ENCODE measurements around the gene SEPTIN5. TPM values are rescaled to one million over a fixed set of nuclear protein-coding genes. Genes with fewer than 3 reads are reported as not detected.

SEPTIN5 gene
- total RNA-seq, 4 donors from 2014 or later, result 21.9 to 51.1 (median 26.4) TPM

DNA sequence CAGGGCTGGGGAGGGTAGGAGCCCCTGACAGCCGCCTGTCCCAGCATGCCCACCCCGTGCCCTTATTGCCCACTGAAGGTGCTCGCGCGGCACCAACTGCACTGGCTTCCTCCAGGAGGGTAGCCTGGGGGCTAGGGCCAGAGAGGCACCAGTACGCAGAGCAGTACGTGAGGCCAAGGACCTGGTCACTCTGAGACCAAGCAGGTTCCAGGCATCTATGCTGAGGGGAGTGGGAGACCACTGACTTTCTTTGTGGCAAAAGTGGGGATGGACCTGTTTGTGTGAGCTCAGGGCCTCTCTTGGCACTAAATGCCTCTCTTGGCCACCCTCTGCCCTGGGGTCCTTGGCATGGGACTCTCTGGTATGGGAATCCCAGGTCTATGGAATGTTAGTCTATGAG is 19.9 kb downstream of the SEPTIN5 start:
- TF ChIP-seq EP300 (IDR thresholded peaks at IDR 0.05), result no peak
- no peak for TF ChIP-seq POLR2A (IDR thresholded peaks at IDR 0.05)
- TF ChIP-seq POLR2AphosphoS5 (IDR thresholded peaks at IDR 0.05), result no peak
- TF ChIP-seq, protein P1, sequence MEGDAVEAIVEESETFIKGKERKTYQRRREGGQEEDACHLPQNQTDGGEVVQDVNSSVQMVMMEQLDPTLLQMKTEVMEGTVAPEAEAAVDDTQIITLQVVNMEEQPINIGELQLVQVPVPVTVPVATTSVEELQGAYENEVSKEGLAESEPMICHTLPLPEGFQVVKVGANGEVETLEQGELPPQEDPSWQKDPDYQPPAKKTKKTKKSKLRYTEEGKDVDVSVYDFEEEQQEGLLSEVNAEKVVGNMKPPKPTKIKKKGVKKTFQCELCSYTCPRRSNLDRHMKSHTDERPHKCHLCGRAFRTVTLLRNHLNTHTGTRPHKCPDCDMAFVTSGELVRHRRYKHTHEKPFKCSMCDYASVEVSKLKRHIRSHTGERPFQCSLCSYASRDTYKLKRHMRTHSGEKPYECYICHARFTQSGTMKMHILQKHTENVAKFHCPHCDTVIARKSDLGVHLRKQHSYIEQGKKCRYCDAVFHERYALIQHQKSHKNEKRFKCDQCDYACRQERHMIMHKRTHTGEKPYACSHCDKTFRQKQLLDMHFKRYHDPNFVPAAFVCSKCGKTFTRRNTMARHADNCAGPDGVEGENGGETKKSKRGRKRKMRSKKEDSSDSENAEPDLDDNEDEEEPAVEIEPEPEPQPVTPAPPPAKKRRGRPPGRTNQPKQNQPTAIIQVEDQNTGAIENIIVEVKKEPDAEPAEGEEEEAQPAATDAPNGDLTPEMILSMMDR (IDR thresholded peaks at IDR 0.05), result no peak
- no peak for ATAC-seq
- Histone ChIP-seq H3K27ac (no peak overlapping the region), H3K4me1 (peaks cover 0 to 11% (median 0%) of the 10 kb centered on the region in 3 donors), H3K4me3 (no peak overlapping the region), H3K27me3 (peaks cover 49% of the 10 kb centered on the region), H3K9me3 (no peaks in the 10 kb centered on the region), H3K36me3 (no peaks in the 10 kb centered on the region)
- WGBS, 2 donors (ENCODE audit: low coverage in 1 of 2), result 70% methylated on average over 2 of the region's 7 CpGs; no CpG with 5 or more reads in 1 of the 2 donors

DNA sequence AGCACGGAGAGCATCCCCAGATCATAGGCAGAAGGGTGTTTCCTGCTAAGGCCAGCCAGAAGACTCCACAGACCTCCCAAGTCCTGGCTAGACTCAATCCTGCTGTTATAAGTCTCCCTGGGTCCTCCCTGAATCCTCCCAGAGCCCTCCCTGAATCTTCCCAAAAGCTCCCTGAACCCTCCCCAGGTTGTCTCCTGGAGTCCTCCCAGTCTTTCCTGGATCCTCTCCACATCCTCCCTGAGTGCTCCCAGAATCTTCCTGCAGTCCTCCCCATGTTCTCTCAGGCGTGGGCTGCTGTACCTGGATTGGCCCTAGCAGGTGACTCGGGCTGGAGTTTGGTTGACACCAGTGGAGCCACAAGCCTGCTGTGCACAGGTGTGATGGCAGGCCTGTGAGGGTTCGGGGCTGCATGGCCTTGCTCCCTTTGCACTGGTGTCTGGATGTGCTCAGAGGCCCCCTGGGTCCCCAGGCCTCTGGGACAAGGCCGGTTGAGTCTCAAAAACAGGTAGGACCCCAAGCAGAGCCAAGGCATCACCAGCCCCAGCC is 20.6 kb downstream of the SEPTIN5 start:
- no peak overlapping the region for H3K27ac ChIP-seq
- H3K4me1 ChIP-seq, result peaks cover 0 to 11% (median 0%) of the 10 kb centered on the region in 3 donors
- TF ChIP-seq POLR2AphosphoS5 (IDR thresholded peaks at IDR 0.05) (no peak), POLR2A (IDR thresholded peaks at IDR 0.05) (no peak), EP300 (IDR thresholded peaks at IDR 0.05) (no peak)
- TF ChIP-seq, protein P1 (IDR thresholded peaks at IDR 0.05), result no peak

DNA sequence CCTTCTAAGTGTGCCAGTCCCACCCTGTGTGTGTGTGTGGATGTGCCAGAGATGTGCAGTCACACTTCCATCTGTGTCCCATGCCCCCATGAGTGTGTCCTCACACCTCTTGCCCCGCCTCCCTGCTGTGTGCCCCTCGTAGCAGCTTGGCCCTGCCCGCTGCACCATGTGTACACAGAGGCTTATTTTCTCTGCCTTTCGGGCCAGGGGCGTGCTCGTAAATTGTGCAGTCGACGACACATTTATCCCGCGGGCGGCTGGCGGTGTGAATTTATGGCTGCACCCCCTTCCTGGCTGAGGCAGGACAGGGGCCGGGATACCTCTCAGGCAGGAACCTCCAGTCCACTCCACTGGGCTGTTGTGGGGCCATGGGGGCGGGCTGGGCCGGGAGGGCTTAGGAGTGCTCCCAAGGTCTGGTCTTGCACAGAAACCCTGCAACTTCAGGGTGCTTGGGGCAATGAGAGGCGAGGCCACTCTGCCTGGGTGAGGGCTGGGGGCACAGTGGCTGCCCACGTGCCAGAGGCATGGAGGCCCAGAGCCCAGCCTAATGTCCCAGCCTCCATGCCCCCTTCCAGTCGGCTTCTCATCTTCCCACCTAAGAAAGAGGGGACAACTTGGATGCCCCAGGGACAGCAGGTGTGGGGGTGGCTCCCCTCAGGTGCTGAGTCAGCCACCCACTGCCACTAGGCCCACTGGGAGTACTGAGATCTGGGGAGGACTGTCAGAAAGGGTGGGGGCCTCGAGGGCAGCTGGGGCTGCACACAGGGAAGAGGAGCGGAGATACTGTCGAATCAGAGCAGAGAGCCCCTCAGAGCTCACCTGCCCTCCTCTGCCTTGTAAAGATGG is 21.6 kb downstream of the SEPTIN5 start:
- ATAC-seq, result no peak
- H3K27me3 ChIP-seq, result peaks cover 49% of the 10 kb centered on the region
- 90 to 100% methylated on average over 2 of the region's 21 CpGs for WGBS, 2 donors (ENCODE audit: low coverage in 1 of 2)

More for the DNA sequence above, 20.6 kb downstream of the SEPTIN5 start:
- Histone ChIP-seq H3K36me3 (no peaks in the 10 kb centered on the region), H3K4me3 (no peak overlapping the region), H3K9me3 (no peaks in the 10 kb centered on the region), H3K27me3 (peaks cover 50% of the 10 kb centered on the region)
- 100% methylated on average over 1 of the region's 5 CpGs; no CpG with 5 or more reads in 1 of the 2 donors for WGBS, 2 donors (ENCODE audit: low coverage in 1 of 2)
- ATAC-seq, result no peak

DNA sequence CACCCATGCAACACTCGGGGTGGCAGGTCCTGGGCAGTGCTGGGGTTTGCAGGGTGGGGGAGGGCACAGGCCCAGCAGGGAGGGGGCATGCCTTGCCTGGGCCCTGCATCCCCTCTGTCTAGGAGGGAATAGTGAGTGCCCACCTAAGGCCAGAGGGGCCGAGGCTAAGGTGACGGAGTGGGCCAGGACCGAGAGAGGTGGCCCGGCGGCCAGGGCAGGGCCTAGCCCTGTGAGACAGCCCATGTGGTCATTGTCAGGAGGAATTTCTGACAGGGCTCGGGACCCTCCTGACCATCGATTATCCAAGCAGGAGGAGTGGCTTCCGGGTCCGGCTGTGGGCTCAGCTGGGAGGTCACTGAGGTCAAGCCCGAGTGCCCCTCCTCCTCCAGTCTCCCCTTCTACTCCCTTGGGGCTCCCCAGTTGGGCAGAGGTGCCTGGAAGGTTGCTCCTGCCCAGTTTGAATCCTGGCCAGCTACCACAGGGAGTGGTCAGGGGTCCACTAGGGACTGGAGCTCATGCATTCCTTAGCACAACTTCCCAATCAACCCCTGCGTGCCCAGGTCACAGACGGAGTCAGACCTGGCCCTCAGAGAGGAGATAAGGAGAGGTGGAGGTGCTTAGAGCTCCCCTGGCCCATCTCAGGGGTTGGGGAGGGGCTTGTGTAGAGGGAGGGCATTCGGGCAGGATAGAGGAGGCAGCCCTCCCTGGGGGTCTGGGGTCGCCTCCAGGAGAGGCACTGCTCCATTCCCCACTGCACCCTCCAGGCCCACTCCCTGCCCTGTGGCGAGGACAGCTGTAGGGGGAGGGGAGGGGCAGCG is 23.8 kb downstream of the SEPTIN5 start:
- Histone ChIP-seq H3K4me3 (no peak overlapping the region), H3K27me3 (peaks cover 39% of the 10 kb centered on the region), H3K4me1 (no peaks in the 10 kb centered on the region), H3K9me3 (no peaks in the 10 kb centered on the region), H3K27ac (no peak overlapping the region), H3K36me3 (no peaks in the 10 kb centered on the region)
- TF ChIP-seq EP300 (IDR thresholded peaks at IDR 0.05) (no peak), POLR2A (IDR thresholded peaks at IDR 0.05) (no peak), POLR2AphosphoS5 (IDR thresholded peaks at IDR 0.05) (no peak)
- TF ChIP-seq, protein P1 (IDR thresholded peaks at IDR 0.05), result no peak
- no peak for ATAC-seq
- 67 to 68% methylated on average over 3 to 5 of the region's 17 CpGs for WGBS, 2 donors (ENCODE audit: low coverage in 1 of 2)

More for the DNA sequence above, 21.6 kb downstream of the SEPTIN5 start:
- no peak overlapping the region for H3K27ac ChIP-seq
- no peaks in the 10 kb centered on the region for H3K36me3 ChIP-seq
- H3K9me3 ChIP-seq, result no peaks in the 10 kb centered on the region
- no peak overlapping the region for H3K4me3 ChIP-seq
- H3K4me1 ChIP-seq, result peaks cover 0 to 4% (median 0%) of the 10 kb centered on the region in 3 donors
- TF ChIP-seq EP300 (IDR thresholded peaks at IDR 0.05) (no peak), POLR2A (IDR thresholded peaks at IDR 0.05) (no peak), POLR2AphosphoS5 (IDR thresholded peaks at IDR 0.05) (no peak)
- TF ChIP-seq, protein P1 (IDR thresholded peaks at IDR 0.05), result no peak

Measured in gastroesophageal sphincter (tissue), 4 donors.